Hypothalamus (tissue), 51 donors: ENCODE data around the gene NTSR2.
A peak's percentile ranks its signal among the peaks of the same experiment; 100 is the strongest.

Experiments used
- DNase-seq, 51 donors: peaks; one replicate each; lab custom pipeline; 2025; lab: John Stamatoyannopoulos, UW

Gene NTSR2

GRCh38 chr2:11669454-11670291 is at the start of gene NTSR2:
TSS of gene NTSR2 (minus strand) at chr2:11670195. CDS start at chr2:11670129, 66 bp downstream.
- peak in 38 of 51 donors; percentile 40 to 87 (median 68) for DNase-seq

- DNase-seq: no peak
Observed at GRCh38 chr2:11719230-11719977, 49.4 kb upstream of the NTSR2 start.

- no peak for DNase-seq
Observed at GRCh38 chr2:11718606-11719005, 48.6 kb upstream of the NTSR2 start.

GRCh38 chr2:11717623-11718022 is 47.6 kb upstream of the NTSR2 start:
- no peak for DNase-seq

GRCh38 chr2:11716689-11717321 is 46.8 kb upstream of the NTSR2 start:
- DNase-seq: no peak

GRCh38 chr2:11715987-11716652 is 46.1 kb upstream of the NTSR2 start:
- no peak for DNase-seq

GRCh38 chr2:11713815-11714214 is 43.8 kb upstream of the NTSR2 start:
- no peak for DNase-seq

GRCh38 chr2:11712866-11713265 is 42.9 kb upstream of the NTSR2 start:
- no peak for DNase-seq

- DNase-seq: no peak
Observed at GRCh38 chr2:11711751-11712150, 41.8 kb upstream of the NTSR2 start.

GRCh38 chr2:11711354-11711716 is 41.3 kb upstream of the NTSR2 start:
- DNase-seq: no peak

- DNase-seq: peak in 3 of 51 donors; percentile 11 to 25 (median 15)
Observed at GRCh38 chr2:11710632-11711353, 40.8 kb upstream of the NTSR2 start.

- peak in 3 of 51 donors; percentile 27 to 43 (median 33) for DNase-seq
Observed at GRCh38 chr2:11710210-11710609, 40.2 kb upstream of the NTSR2 start.

- no peak for DNase-seq
Observed at GRCh38 chr2:11709293-11709692, 39.3 kb upstream of the NTSR2 start.

GRCh38 chr2:11708106-11708505 is 38.1 kb upstream of the NTSR2 start:
- DNase-seq: no peak

- no peak for DNase-seq
Observed at GRCh38 chr2:11705711-11706110, 35.7 kb upstream of the NTSR2 start.

GRCh38 chr2:11705063-11705462 is 35.1 kb upstream of the NTSR2 start:
- no peak for DNase-seq

GRCh38 chr2:11703700-11704099 is 33.7 kb upstream of the NTSR2 start:
- no peak for DNase-seq

- DNase-seq: no peak
Observed at GRCh38 chr2:11702946-11703345, 33.0 kb upstream of the NTSR2 start.

- no peak for DNase-seq
Observed at GRCh38 chr2:11701751-11702301, 31.8 kb upstream of the NTSR2 start.

GRCh38 chr2:11701206-11701605 is 31.2 kb upstream of the NTSR2 start:
- DNase-seq: no peak
